Measurements from ENCODE around the gene PRDM11.
A peak's percentile ranks its signal among the peaks of the same experiment; 100 is the strongest.

Gene PRDM11

DNA sequence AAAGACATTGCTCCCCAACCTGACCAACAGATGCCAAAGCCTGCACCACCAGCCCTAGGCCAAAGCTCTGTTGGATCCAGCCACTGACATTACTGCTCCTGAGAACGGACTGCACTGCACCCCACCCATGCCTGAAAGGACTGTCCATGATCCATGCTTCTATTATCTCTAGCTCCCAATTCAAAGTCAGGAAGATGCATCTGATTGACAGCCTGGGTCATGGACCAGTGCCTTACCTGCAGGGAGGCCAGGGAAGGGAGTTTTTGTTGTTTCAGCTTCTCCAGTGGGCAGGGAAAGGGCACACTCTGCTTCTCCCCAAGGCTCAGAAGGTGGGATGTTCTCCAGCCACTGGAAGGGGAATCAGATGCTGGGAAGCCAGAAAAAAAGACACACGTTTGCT lies 4.8 kb upstream of the PRDM11 start:
- DNase-seq (ENCODE audit: low spot score) = no peak

DNA sequence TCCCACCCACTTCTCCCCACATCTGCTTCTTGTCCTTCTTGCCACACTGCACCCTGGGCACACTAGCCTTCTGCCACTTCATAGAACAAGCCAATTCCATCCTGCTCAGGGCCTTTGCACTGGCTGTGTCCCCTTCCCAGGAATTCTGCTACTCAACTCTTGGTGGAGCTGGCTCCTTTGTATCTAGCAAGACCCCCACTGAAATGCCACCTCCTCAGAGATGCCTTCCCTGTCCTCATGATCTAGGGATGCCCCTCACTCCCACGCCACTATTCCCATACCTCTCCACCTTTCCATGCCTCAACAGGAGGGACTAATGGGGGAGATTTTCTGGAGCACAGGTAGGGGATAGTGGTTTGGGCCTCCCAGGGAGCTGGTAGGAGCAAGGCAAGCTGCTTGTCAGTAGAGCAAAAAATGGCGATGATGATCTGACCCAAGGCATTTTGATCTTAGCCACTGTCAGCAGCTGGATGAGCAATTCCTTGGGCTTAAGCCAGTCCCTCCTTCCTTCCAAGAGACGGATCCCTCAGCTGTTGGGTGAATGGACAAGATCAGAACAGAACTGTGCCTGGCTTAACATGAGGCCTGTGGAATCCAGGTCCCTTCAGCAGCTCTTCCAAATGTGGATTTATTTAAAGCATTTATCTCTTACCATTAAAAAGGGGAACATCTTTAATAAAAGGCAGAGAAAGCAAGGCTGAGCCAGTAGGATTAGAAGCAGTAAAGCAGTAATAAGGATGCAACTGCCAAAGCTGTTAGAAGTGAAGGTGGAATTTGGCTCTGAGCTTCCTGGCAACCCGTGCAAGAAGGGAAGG lies 4.0 kb upstream of the PRDM11 start:
- no peak for DNase-seq (ENCODE audit: low spot score)

DNA sequence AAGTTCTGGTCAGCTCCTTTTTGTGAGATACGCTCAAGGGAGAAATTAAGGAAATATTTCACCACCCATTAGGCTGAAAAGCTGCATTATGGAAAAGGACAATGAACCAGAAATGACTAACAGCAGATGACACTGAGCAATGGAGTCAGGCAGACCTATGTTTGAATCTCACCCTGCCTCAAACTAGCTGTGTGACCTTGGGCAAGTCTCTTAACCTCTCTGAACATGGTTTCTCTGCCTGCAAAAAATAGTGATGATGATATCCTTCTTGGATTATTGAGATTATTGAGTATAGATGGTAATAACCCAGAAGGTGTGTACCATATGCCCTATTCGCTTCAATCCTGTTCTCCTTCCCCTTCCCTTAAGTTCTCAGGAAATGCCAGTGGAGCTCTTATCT lies 2.9 kb upstream of the PRDM11 start:
- DNase-seq (ENCODE audit: low spot score) = no peak

DNA sequence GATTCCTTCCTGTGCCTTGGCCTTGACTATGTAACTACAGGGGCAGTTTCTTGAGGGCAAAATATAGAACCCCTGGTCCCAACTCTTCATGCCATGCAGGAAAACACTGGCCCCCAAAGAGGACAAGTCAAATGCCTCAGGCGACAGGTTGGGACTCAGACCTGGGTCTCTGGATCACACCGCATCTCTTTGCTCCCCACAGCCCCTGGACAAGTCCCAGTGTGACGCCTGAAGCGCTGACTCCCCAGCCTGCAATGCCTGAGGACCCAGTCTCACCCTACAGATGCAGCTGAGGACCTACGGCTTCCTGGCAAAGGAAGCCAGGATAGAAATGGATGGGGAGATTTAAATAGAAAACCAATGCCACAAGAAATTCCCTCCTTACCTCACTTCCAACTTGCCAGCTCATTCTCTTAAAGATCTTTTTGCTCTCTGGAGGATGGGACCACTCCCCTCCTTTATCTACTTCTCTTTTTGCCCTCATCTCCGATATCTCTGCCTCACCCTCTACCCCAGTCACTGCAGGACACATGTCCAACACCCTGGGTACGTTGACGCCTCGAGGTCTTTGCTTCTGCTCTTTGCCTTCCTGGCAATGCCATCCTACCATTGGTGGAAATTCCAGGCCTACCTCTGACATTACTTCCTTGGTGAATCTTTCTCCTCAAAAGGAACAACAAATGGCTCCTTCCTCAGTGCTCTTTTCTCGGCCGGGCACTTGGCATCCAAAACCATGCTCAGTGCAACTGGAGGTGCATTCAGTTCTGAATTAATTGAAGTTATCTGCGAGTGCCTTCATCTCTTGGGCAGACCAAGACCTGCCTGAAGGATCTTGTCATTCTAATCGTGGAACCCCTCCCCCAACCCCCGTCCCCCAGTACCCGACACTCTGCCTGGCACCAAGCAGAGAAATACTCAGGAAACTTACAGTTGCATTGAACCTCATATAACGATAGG lies 2.0 kb upstream of the PRDM11 start:
- DNase-seq (ENCODE audit: low spot score) = peak; percentile 23

DNA sequence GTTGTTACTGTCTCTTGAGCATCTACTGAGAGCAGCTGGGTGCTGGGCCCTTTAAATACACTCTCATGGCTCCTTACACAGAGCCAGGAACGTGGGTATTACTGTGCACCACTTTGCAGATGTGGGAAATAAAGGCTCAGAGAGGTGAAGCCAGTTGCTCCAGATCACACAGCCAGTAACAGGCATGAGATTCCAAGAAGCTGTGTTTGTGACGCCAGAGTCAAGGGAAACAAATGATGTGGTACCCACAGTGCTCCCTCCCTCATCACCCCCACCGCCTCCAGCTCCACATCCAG lies 1.4 kb upstream of the PRDM11 start:
- DNase-seq (ENCODE audit: low spot score) = no peak

DNA sequence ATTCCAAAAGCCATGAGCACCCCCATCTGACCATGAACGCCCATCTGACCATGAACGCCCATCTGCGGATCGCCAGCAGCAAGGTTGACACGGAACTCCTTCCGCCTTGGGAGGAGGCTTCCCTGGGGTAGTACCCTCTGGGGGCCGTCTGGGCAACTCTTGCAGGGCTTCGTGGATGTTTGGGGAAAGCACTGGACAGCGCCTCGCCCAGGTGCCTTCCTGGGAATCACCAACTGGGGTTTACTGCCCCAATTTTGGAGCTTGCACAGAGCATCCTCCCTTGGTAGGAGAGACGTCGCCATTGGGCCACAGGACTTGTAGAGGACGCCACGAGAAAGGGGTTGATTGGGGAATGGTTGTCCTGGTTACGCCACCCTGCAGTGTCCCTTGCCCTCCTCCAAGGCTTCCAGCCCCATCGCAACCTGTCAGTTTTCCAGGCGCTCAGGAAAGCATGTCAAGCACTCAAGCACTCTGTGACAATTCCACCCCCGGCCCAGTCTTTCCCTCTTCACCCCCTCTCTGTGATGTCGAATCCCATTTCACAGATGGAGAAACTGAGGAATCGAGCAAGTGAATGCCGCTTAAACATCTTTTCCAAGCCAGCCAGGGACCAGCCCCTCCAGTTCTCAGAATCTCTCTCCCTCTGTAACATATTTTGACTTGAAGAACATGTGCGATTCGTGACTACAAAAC lies 914 bp upstream of the PRDM11 start:
- DNase-seq (ENCODE audit: low spot score) = peak; percentile 84

DNA sequence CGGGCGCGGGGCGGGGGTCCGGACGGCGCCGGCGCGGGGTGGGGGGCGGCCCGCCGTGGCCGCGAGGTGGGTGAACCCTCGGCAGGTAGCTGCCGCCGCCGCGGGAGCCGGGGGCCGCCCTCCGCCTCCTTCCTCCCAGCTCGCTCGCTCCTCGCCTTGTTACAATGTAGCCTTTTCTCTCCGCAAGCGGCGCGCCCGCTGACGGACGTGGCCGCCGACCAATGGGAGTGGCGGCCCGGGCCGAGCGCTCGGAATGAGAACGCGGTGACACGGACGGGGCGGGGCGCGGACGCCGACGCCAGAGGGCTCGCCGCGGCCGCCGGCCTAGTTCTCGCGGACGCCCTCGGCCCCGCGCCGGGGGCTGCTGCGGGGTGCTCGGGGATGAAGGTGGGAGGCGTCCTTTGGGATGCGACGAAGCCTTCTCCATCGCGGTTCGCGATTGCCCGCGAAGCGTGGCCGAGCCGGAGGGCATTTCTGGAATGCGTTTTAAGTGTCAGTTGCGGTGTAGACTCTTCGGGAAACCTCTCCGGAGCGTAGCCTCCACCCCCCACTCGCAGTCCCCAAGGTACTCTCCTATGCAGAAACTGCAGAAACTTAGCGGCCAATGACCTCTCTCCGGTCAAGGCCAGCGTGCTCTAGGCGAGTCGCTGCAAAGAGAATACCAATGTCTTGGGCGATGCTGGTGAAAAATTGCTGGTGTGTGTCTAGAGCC lies 734 bp downstream of the PRDM11 start:
- peak; percentile 94 for DNase-seq (ENCODE audit: low spot score)

DNA sequence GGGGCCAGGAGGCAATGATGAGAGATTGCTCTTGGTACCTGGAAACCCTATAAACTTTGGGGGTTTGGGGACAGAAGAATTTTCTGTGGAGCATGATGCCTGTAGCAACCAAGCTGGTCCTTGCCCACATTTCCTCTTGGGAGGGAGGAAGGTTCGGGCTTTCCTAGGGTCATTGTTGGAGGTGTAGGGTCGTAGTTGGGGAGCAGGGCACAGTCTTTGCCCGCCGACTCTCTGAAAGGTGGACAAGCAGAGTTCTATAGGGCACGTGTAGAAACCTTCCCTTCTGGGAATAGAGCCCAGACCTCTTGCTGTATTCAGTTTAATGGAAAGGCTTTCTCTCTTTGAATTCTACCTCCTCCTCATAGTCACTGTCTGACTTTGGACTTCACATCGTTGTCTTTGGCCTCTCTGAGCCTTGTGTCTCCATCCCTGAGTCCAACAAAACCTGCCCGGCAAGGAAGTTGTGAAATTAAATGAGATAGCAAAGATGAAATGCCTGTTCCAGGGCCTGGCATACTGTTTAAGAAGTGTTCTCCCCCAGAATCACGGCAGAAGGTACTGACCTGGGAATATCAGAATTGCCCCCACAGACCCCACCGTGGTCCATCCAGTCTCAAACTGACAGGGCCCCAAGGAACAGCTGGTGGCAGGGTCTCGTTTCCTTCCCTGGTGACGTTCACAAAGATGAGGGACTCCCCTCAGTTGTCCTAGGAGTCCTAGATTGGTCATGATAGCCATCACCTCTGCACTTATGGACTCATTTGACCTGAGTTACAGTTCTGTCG lies 1.6 kb downstream of the PRDM11 start:
- DNase-seq (ENCODE audit: low spot score) = peak; percentile 33

DNA sequence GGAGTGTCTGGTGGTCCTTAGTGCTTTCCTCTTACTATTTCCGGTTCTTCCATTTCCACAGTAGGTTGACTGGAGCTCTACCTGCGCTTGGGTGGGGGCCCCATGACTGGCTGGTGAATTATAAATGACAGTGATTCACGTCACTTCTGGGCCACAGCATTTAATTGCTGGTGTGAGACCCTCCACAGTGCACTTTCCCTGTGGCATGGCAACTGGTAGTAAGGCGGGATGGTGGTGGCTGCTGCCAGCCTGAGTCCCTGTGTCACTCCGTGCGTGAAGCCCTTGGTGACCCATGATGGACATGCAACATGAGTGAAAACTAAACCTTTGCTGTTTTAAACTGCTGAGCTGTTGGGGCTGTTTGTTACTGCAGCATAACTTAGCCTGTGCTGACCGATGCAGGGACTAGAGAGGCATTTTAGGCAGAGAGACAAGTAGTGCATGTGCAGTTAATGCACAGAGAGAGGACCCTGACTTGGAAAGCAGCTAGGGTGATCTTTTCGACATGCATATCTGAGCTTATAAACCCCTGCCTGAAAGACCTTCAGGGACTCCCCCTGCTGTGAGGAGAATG lies 3.1 kb downstream of the PRDM11 start:
- DNase-seq (ENCODE audit: low spot score) = peak; percentile 29

DNA sequence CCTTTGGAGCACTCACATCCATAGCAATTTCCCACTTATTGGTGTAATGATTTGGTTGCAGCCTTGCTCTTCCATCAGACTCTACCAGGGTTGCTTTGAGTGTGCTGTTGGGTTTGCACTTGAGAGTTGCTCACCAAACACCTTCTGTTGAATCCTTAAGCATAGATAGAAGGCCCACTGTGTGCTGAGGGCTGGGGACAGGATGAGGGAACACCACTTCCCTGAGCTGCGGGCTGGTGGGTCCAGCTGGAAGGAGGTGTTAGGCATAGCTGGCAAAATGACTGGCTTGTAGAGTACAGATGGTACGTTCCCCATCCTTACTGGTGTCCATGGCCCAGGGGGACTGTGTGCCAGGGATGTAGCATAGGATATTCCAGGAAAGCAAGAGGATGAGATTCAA lies 3.9 kb downstream of the PRDM11 start:
- peak; percentile 31 for DNase-seq (ENCODE audit: low spot score)

DNA sequence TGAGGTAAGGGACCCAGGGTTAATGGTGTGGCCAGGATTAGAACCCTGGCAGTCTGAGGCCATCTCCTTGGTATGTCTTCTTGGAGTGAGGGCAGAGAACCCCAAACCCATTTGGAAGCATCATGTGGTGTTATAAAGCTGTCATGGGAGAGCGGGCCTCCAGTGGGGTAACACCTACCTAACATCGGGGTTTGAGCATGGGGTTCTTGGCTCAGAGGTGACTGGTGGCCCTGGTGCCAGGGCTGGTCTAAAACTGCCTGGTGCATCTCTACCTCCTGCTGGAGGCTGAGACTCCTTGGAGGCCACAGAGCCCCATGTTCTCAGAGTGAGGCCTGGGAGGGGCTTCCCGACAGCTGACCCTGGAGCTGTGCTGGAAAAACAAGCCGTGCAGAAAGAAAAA lies 4.5 kb downstream of the PRDM11 start:
- DNase-seq (ENCODE audit: low spot score) = peak; percentile 24

DNA sequence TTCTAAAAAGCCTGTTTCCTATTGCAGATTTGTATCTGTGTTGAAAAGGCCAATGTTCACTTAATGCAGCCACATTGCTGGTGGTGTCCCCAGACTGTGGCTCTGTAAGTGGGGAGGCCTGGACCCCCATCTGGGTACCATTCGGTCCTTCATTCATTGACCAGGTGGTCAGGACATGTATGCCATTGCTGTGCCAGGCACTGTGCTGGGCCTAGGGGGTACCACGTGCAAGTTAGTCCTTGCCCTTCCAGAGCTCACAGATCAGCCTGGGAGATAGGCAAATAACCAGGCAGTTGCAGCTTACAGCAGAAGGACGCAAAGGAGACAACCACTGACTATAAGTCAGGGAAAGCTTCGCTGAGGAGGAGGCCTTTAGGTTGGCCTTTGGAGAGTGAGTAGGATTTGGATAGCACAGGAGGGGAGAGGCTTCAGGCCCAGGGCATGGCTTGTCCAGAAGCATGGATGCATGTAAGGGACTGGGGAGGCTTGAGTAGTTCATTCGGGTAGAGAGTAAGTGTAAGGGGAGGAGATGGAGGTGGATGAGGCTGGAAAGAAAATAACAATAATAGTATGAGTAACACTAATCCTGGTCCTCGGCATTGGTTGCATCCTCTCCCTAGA lies 5.0 kb downstream of the PRDM11 start:
- DNase-seq (ENCODE audit: low spot score) = peak; percentile 28

DNA sequence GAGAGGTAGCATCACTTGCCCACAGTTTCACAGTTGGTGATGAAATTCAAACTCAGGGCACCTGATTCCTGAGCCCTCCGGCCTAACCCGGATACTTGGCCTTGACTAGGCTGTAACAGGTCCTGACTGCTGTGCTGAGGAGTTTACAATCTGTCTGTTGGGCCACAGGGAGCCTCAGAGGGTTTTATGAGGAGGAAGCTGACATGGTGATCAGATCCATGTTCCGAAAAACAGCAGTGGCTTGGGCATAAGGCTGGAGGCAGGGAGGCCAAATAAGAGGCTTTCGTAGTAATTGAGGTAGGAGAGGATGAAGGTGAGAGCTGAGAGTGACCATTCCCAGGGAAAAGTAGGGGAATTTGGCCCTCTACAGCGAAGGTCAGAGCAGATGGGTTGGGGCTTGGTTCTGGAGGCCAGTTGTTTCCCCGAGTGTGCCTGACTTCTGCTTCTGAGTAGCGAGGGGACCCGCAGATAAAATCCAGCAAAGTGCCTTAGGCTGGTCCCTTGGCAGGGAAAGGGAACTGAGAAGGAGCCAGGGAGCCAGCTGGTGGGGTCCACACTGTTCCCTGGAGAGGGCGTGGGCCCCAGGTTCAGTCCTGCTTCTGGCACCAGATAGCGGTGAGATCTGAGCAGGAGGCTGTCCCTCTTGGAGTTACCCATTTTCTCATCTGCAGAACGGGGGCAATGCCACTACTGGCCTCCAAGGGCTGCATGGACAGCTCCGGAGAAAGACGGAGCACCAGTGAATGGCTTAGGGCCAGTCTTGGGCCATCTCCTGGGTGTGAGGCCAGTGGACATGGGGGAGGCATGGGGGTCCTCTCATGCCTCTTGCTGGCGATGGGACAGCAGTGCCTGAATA lies 6.5 kb downstream of the PRDM11 start:
- DNase-seq (ENCODE audit: low spot score) = peak; percentile 36

DNA sequence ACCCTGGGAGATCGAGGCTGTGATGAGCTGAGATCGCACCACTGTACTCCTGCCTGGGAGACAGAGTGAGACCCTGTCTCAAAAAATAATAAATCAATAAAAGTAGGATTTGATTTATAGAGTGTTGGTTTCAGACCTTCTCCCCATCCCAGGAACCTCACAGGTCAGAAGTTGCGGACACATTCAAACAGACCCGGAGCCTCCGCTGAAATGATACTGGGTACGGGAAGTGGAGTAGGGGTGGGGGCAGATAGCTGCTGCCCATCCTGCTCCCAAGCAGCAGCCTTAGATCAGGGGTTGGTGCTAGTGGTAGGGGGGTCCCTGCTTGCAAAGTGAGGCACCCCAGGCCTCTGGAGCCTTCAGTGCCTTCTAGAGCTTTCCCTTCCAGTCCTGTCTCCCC lies 7.8 kb downstream of the PRDM11 start:
- peak; percentile 16 for DNase-seq (ENCODE audit: low spot score)

DNA sequence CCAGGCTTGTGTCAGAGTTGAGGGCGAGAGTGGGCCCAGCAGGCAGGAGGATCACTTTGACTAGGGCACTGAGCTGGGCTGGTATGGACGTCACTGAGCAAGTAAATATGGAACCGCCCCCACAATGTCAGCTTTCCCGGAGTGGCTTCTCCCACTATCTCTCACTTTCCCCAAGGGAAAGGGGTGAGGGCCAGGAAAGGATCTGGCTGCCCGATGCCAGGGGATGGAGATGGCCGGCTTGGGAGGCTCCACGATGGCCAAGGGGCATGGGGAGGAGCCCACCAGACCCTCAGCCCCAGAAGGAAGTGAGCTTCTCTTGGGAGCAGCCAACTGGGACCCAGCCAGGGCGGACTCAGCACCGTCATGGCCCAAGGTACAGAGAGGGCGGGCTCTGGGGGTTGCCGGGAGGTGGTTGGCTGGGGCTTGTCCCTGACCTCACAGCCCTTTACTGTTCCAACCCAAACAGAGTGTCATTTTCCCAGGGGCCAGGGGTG lies 8.7 kb downstream of the PRDM11 start:
- DNase-seq (ENCODE audit: low spot score) = no peak

DNA sequence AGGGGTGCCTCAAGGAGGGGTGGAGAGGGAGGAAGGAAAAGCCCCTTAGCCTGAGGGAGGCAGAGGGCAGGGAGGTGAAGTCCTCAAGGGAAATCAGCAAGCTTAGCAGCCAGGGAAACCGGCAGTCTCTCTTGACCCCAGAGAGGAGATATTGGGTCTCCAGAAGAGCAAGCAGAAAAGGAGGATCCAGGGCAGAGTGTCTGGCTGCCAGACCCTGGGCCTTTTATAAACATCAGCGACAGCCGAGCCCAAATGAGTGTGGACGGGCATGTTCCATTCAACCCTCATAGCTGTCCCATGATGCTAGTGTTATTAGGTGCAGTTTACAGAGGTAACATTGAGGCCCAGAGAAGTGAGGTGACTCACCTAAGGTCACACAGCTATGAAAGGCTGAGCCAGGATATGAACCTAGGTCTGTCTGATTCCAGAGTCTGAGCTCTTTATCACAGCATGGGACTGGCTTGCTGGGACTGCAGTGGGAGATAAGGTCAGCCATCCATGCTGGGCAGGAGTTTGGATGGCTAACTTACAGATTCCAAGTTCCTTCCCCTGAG lies 9.3 kb downstream of the PRDM11 start:
- no peak for DNase-seq (ENCODE audit: low spot score)

DNA sequence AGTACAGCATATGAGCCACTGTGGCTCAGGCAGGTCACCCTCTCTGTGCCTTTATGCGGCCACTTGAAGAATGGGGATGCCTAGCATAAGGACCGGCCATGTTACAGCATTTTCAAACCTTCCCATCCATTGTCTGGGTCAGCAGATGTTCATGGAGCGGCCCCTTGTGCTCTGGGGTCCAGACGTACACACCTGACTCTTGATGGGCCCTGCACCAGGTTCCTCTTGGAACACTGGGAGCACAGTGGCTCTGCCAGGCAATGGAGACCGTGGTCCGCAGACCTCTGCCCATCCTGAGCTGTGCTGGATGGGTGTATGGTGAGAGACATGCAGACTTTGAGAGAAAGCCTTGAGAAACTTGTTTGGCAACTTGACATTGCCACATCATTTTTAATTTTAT lies 9.8 kb downstream of the PRDM11 start:
- no peak for DNase-seq (ENCODE audit: low spot score)

DNA sequence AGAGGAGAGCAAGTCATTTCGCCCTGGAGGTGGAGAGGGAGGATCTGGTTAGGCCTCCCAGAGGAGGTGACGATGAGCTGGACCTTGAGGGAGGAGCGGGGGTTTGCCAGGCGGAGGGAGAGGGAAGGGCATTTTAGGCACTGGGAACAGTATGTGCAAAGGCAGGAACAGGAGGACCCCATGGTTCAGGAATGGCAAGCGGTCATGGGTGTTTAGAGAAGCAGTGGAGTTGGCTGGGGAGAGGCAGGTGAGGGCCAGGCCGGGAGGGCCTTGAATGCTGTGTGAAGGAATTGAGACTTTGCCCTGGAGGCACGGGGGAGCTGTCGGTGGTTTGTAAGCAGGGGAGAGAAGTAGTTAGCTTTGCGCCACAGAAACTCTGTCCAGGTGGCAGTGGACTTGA lies 10.3 kb downstream of the PRDM11 start:
- no peak for DNase-seq (ENCODE audit: low spot score)
